Measurements from ENCODE around the gene GULP1. TPM values are rescaled to one million over a fixed set of nuclear protein-coding genes. Genes with fewer than 3 reads are reported as not detected.

Gene GULP1
- total RNA-seq, 4 donors from 2014 or later, result 34.0 to 46.3 (median 38.0) TPM

- Histone ChIP-seq H3K4me3 (replicated peaks in 1 of 3) (no peak overlapping the region), H3K9me3 (no peaks in the 10 kb centered on the region), H3K27ac (no peak overlapping the region), H3K36me3 (no peaks in the 10 kb centered on the region), H3K27me3 (no peaks in the 10 kb centered on the region), H3K4me1 (peaks cover 0 to 12% of the 10 kb centered on the region in 2 donors)
- TF ChIP-seq POLR2A (IDR thresholded peaks at IDR 0.05) (no peak), CTCF (IDR thresholded peaks at IDR 0.05) (no peak)
- intact Hi-C loops (cut with DNase I), result no loop called here
- DNase-seq, result peak in 1 of 2 donors; percentile 35
- 76 to 88% methylated on average over 2 to 5 of the region's 5 CpGs for WGBS, 2 donors
Measured at GRCh38 chr2:188404341-188405004, 112.8 kb downstream of the GULP1 start.

GRCh38 chr2:188406414-188406813, 114.7 kb downstream of the GULP1 start:
- no peaks in the 10 kb centered on the region for H3K36me3 ChIP-seq
- H3K4me3 ChIP-seq (replicated peaks in 1 of 3), result no peak overlapping the region
- intact Hi-C loops (cut with DNase I), result no loop called here
- 91 to 93% methylated on average over 1 of the region's 1 CpG for WGBS, 2 donors
- no peak for DNase-seq
- no peak for TF ChIP-seq POLR2A (IDR thresholded peaks at IDR 0.05)
- TF ChIP-seq CTCF (IDR thresholded peaks at IDR 0.05), result no peak
- H3K4me1 ChIP-seq, result peaks cover 0 to 12% of the 10 kb centered on the region in 2 donors
- H3K27me3 ChIP-seq, result no peaks in the 10 kb centered on the region
- H3K27ac ChIP-seq, result no peak overlapping the region
- H3K9me3 ChIP-seq, result no peaks in the 10 kb centered on the region

- no peak overlapping the region for H3K4me3 ChIP-seq (replicated peaks in 1 of 3)
- no peak for TF ChIP-seq POLR2A (IDR thresholded peaks at IDR 0.05)
- TF ChIP-seq CTCF (IDR thresholded peaks at IDR 0.05), result no peak
- H3K4me1 ChIP-seq, result no peaks in the 10 kb centered on the region
- H3K9me3 ChIP-seq, result no peaks in the 10 kb centered on the region
- intact Hi-C loops (cut with DNase I), result no loop called here
- DNase-seq, result no peak
- no peaks in the 10 kb centered on the region for H3K36me3 ChIP-seq
- no peak overlapping the region for H3K27ac ChIP-seq
- 70 to 86% methylated on average over 4 to 5 of the region's 5 CpGs for WGBS, 2 donors
- no peaks in the 10 kb centered on the region for H3K27me3 ChIP-seq
Measured at GRCh38 chr2:188410504-188411235, 119.0 kb downstream of the GULP1 start.

- DNase-seq, result no peak
- no peak overlapping the region for H3K27ac ChIP-seq
- TF ChIP-seq POLR2A (IDR thresholded peaks at IDR 0.05) (no peak), CTCF (IDR thresholded peaks at IDR 0.05) (no peak)
- H3K27me3 ChIP-seq, result no peaks in the 10 kb centered on the region
- intact Hi-C loops (cut with DNase I), result no loop called here
- H3K9me3 ChIP-seq, result no peaks in the 10 kb centered on the region
- H3K36me3 ChIP-seq, result no peaks in the 10 kb centered on the region
- 95 to 98% methylated on average over 6 of the region's 6 CpGs for WGBS, 2 donors
- H3K4me3 ChIP-seq (replicated peaks in 1 of 3), result no peak overlapping the region
- peaks cover 6 to 7% of the 10 kb centered on the region in 2 donors for H3K4me1 ChIP-seq
Measured at GRCh38 chr2:188412190-188412589, 120.5 kb downstream of the GULP1 start.

- H3K4me1 ChIP-seq, result peaks cover 6 to 7% of the 10 kb centered on the region in 2 donors
- intact Hi-C loops (cut with DNase I), result no loop called here
- no peaks in the 10 kb centered on the region for H3K36me3 ChIP-seq
- no peak overlapping the region for H3K27ac ChIP-seq
- DNase-seq, result no peak
- TF ChIP-seq POLR2A (IDR thresholded peaks at IDR 0.05), result no peak
- TF ChIP-seq CTCF (IDR thresholded peaks at IDR 0.05), result no peak
- no peaks in the 10 kb centered on the region for H3K9me3 ChIP-seq
- H3K27me3 ChIP-seq, result no peaks in the 10 kb centered on the region
- 71 to 73% methylated on average over 2 of the region's 2 CpGs for WGBS, 2 donors
- H3K4me3 ChIP-seq (replicated peaks in 1 of 3), result no peak overlapping the region
Measured at GRCh38 chr2:188414411-188414810, 122.7 kb downstream of the GULP1 start.
